SK-N-SH treated with all-trans-retinoic acid at 6 μM for 48 hours (cell line): ENCODE data around the gene TRIM17.

Experiments used
- ATAC-seq: fragments of 200-7000 bp; cut with Tn5 transposase; 3 replicates; pipeline ENCODE4 v1.9.1; 2020; ENCODE audit warnings: mild to moderate bottlenecking, moderate library complexity
- ARNTL ChIP-seq: fragments of 450-650 bp; formaldehyde crosslinking; IDR thresholded peaks from 2 replicates; pipeline ENCODE4 v1.5.0; 2020; ENCODE audit warnings: low read depth, mild to moderate bottlenecking, moderate library complexity, borderline replicate concordance
- BACH2 ChIP-seq: fragments of 250-450 bp; sonication (Bioruptor Pico); IDR thresholded peaks from 2 replicates; pipeline ENCODE4 v1.9.0; 2021; ENCODE audit warnings: mild to moderate bottlenecking, borderline replicate concordance
- CREB5 ChIP-seq: fragments of 250-450 bp; sonication (Bioruptor Pico); IDR thresholded peaks from 2 replicates; pipeline ENCODE4 v1.5.1; 2020; ENCODE audit warnings: low read depth, mild to moderate bottlenecking, moderate library complexity
- CSDC2 ChIP-seq: fragments of 250-450 bp; sonication (Bioruptor Pico); IDR thresholded peaks from 2 replicates; pipeline ENCODE4 v1.5.0; 2020; ENCODE audit warnings: mild to moderate bottlenecking, moderate library complexity
- CSRNP3 ChIP-seq: fragments of 250-450 bp; sonication (Bioruptor Pico); IDR thresholded peaks from 2 replicates; pipeline ENCODE4 v1.5.1; 2021; ENCODE audit warnings: mild to moderate bottlenecking, moderate library complexity
- ESRRG ChIP-seq: fragments of 250-450 bp; sonication (Bioruptor Pico); IDR thresholded peaks from 2 replicates; pipeline ENCODE4 v1.6.1; 2021; ENCODE audit warnings: mild to moderate bottlenecking
- GLIS3 ChIP-seq: fragments of 250-450 bp; sonication (Bioruptor Pico); IDR thresholded peaks from 2 replicates; pipeline ENCODE4 v1.5.0; 2020; ENCODE audit warnings: mild to moderate bottlenecking, moderate library complexity
- ISL1 ChIP-seq: fragments of 250-450 bp; sonication (Bioruptor Pico); IDR thresholded peaks from 2 replicates; pipeline ENCODE4 v2.1.2; 2022; ENCODE audit warnings: mild to moderate bottlenecking, moderate library complexity
- PATZ1 ChIP-seq: fragments of 250-450 bp; sonication (Bioruptor Pico); IDR thresholded peaks from 2 replicates; pipeline ENCODE4 v1.8.0; 2020; ENCODE audit warnings: mild to moderate bottlenecking, moderate library complexity, borderline replicate concordance
- POU6F1 ChIP-seq: fragments of 250-450 bp; sonication (Bioruptor Pico); IDR thresholded peaks from 2 replicates; pipeline ENCODE4 v1.8.0; 2021; ENCODE audit warnings: low read depth, mild to moderate bottlenecking, moderate library complexity, borderline replicate concordance
- PPARA ChIP-seq: fragments of 250-450 bp; sonication (Bioruptor Pico); IDR thresholded peaks from 2 replicates; pipeline ENCODE4 v1.5.0; 2020; ENCODE audit warnings: mild to moderate bottlenecking, borderline replicate concordance
- RARB ChIP-seq: fragments of 250-450 bp; sonication (Bioruptor Pico); IDR thresholded peaks from 2 replicates; pipeline ENCODE4 v1.8.0; 2021; ENCODE audit warnings: mild to moderate bottlenecking, moderate library complexity
- SNAI2 ChIP-seq: fragments of 250-450 bp; sonication (Bioruptor Pico); IDR thresholded peaks from 2 replicates; pipeline ENCODE4 v1.5.0; 2020; ENCODE audit warnings: mild to moderate bottlenecking, moderate library complexity
- TCF4 ChIP-seq: fragments of 250-450 bp; sonication (Bioruptor Pico); IDR thresholded peaks from 2 replicates; pipeline ENCODE4 v1.8.0; 2021; ENCODE audit warnings: mild to moderate bottlenecking, moderate library complexity, borderline replicate concordance
- TOX ChIP-seq: fragments of 250-450 bp; sonication (Bioruptor Pico); IDR thresholded peaks from 2 replicates; pipeline ENCODE4 v1.8.0; 2021; ENCODE audit warnings: mild to moderate bottlenecking, moderate library complexity, borderline replicate concordance
- TSHZ2 ChIP-seq: fragments of 250-450 bp; sonication (Bioruptor Pico); IDR thresholded peaks from 2 replicates; pipeline ENCODE4 v1.5.0; 2020; ENCODE audit warnings: mild to moderate bottlenecking, moderate library complexity
- ZC3H10 ChIP-seq: fragments of 250-450 bp; sonication (Bioruptor Pico); IDR thresholded peaks from 2 replicates; pipeline ENCODE4 v1.5.1; 2021; ENCODE audit warnings: mild to moderate bottlenecking, moderate library complexity
- ZFP3 ChIP-seq: fragments of 250-450 bp; sonication (Bioruptor Pico); IDR thresholded peaks from 2 replicates; pipeline ENCODE4 v1.5.0; 2020; ENCODE audit warnings: mild to moderate bottlenecking, moderate library complexity
- ZFP30 ChIP-seq: fragments of 450-650 bp; formaldehyde crosslinking; IDR thresholded peaks from 2 replicates; pipeline ENCODE4 v1.5.0; 2022; ENCODE audit warnings: mild to moderate bottlenecking, moderate library complexity
- ZNF565 ChIP-seq: fragments of 450-650 bp; formaldehyde crosslinking; conservative IDR thresholded peaks from 2 replicates; pipeline ENCODE4 v1.5.0; 2020; ENCODE audit warnings: low read depth, mild to moderate bottlenecking, moderate library complexity
- ZNF70 ChIP-seq: fragments of 450-650 bp; formaldehyde crosslinking; IDR thresholded peaks from 2 replicates; pipeline ENCODE4 v1.5.0; 2020; ENCODE audit warnings: mild to moderate bottlenecking, moderate library complexity
- ZNF8 ChIP-seq: fragments of 450-650 bp; formaldehyde crosslinking; IDR thresholded peaks from 2 replicates; pipeline ENCODE4 v1.5.0; 2020; ENCODE audit warnings: mild to moderate bottlenecking, moderate library complexity

The TRIM17 gene

GRCh38 chr1:228443395-228443794 lies 26.7 kb upstream of the TRIM17 start:
- no peak for TF ChIP-seq ZC3H10 (CRISPR knock-in tag)
- no peak for TF ChIP-seq ZNF70
- no peak for TF ChIP-seq GLIS3 (CRISPR knock-in tag)
- no peak for TF ChIP-seq ZFP3 (CRISPR knock-in tag)
- no peak for ATAC-seq

GRCh38 chr1:228440761-228441500 lies 24.3 kb upstream of the TRIM17 start:
- TF ChIP-seq BACH2: no peak
- no peak for TF ChIP-seq SNAI2
- TF ChIP-seq PPARA (CRISPR knock-in tag): no peak
- no peak for TF ChIP-seq ZNF8 (CRISPR knock-in tag)
- no peak for TF ChIP-seq PATZ1 (CRISPR knock-in tag)
- TF ChIP-seq ZNF565 (CRISPR knock-in tag): no peak
- TF ChIP-seq GLIS3 (CRISPR knock-in tag): no peak
- no peak for TF ChIP-seq ARNTL (CRISPR knock-in tag)
- no peak for TF ChIP-seq CSDC2 (CRISPR knock-in tag)
- TF ChIP-seq ZFP30 (CRISPR knock-in tag): no peak
- TF ChIP-seq CSRNP3 (CRISPR knock-in tag): no peak
- no peak for TF ChIP-seq ZC3H10 (CRISPR knock-in tag)
- TF ChIP-seq RARB (CRISPR knock-in tag): no peak
- TF ChIP-seq ZFP3 (CRISPR knock-in tag): no peak
- TF ChIP-seq ISL1 (CRISPR knock-in tag): no peak
- TF ChIP-seq ZNF70: no peak
- no peak for TF ChIP-seq TSHZ2 (CRISPR knock-in tag)
- no peak for TF ChIP-seq TOX (CRISPR knock-in tag)
- no peak for TF ChIP-seq CREB5 (CRISPR knock-in tag)
- TF ChIP-seq POU6F1 (CRISPR knock-in tag): no peak
- TF ChIP-seq, all 23 proteins: peak for 0
- ATAC-seq: no peak

- ATAC-seq: no peak
- TF ChIP-seq ZFP3 (CRISPR knock-in tag) (no peak), TOX (CRISPR knock-in tag) (no peak), POU6F1 (CRISPR knock-in tag) (no peak), ZNF8 (CRISPR knock-in tag) (no peak), ZC3H10 (CRISPR knock-in tag) (no peak), BACH2 (no peak), TCF4 (CRISPR knock-in tag) (no peak), CSDC2 (CRISPR knock-in tag) (no peak), ZNF565 (CRISPR knock-in tag) (no peak), ARNTL (CRISPR knock-in tag) (no peak), PPARA (CRISPR knock-in tag) (no peak), ISL1 (CRISPR knock-in tag) (no peak), SNAI2 (no peak), ZNF70 (no peak), RARB (CRISPR knock-in tag) (no peak), CSRNP3 (CRISPR knock-in tag) (no peak), ESRRG (CRISPR knock-in tag) (no peak)
Measured at GRCh38 chr1:228438266-228438665, 21.6 kb upstream of the TRIM17 start.
